Glomerular endothelial cell (primary cell): ENCODE results near the gene TTLL11. TPM values are rescaled to one million over a fixed set of nuclear protein-coding genes. Genes with fewer than 3 reads are reported as not detected.
"Not testable (repeated sequence)": the region's sequence is repeated elsewhere in the genome, so short reads cannot be mapped to it uniquely, and the experiment has no call there.

Source experiments
- DNase-seq: peaks from one replicate; pipeline ENCODE4 v3.0.0-alpha.2; 2011; ENCODE audit warnings: low read depth, low spot score; ENCODE audit errors: extremely low read depth
- total RNA-seq: library from RNA; depleted of rRNA; stranded (reverse); fragments of >200 nt; gene quantifications from 2 replicates; pipeline ENCODE4 v1.2.3, GENCODE V29; 2015

TTLL11 gene
- total RNA-seq, 1 donor from 2014 or later: 8.2 TPM

GRCh38 chr9:122011818-122012498 lies 81.2 kb downstream of the TTLL11 start:
- no peak for DNase-seq

- no peak for DNase-seq
Observed at GRCh38 chr9:122008559-122008958, 84.5 kb downstream of the TTLL11 start.

DNA sequence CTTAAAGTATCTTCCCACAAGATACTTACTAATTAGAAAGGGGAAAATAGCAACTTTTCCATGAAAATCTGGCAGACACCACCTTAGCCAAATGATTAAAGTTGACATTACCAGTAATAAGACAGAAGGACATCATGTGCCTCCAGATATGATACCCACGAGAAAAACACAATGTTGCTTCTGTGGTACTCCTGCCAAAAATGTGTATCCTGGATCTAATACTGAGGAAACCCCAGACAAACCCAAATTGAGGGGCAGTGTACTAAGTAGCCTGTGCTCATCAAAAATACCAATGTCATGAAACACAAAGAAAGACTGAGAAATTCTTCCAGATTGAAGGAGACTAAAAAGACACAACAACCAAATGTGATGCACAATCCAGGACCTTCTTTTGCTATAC lies 85.3 kb downstream of the TTLL11 start:
- no peak for DNase-seq

DNA sequence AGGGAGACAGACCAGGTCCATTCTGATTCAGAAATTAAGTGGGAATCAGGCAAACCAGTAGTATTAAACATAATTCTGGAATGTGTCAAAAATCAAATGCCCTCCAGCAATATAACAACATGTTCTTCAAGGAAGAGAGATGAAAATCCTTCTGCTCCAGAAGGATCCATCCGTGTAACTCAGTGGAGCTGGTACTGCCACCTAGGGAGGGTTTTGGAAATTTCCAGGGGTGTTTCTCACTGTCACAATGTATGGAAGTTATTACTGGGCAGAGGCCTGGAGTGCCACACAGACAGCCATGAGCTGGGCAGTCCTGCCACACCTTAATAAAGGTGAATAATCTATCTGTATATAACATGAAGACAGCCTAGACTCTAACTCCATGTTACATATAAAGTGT lies 87.5 kb downstream of the TTLL11 start:
- DNase-seq: no peak

DNA sequence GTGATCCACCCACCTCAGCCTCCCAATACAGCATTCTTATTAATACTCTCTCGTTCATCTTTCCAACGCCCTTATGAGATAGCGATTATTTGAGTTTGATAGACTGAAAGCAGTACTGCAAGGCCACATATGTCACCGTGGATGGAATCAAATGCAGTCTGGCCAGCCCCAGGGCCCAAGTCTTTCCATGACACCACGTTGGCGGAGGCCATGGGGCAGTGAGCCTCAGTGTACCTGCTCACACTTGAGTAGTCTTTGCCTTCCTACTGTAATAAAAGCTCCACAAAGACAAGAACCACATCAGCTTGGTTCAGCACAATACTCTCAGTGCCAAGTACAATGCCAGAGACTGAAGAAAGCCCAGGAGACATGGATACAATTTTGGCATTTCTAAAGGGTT lies 88.5 kb downstream of the TTLL11 start:
- DNase-seq: no peak

DNA sequence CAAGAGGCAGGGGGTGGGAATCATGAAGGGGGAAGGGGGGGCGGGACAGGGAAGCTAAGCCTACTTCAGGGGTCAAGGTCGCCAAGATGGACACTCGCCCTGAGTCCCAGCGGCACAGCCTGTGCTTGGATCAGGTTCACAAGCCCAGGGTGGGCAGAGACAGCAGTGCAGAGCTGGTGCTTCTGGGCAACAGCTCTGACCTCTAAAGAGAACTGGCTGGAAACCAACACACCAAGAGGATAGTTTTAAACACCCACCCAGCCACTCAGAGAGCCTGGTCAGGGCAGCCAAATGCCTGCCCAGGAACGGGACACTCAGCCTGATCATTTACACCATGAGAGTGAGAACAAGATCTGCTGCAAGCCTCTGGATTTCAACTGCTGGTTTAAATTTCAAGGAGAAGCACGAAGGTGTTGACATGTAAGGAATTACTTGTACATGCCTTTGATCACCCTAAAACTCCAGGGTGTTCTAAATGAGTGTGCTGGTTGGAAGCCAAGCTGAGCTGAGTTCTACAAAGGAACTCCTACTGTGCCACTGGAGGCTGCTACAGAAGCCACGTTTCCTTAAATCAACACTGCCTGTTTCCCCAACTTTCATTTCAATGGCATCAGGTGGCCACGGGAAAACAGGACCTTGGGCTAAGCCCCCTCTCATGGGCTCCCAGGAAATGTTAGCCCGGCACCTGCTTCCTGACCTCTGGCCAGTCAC lies 91.5 kb downstream of the TTLL11 start:
- no peak for DNase-seq

GRCh38 chr9:122000526-122000925 lies 92.6 kb downstream of the TTLL11 start:
- DNase-seq: not testable (repeated sequence)

- DNase-seq: no peak
Observed at GRCh38 chr9:121999556-121999955, 93.6 kb downstream of the TTLL11 start.

DNA sequence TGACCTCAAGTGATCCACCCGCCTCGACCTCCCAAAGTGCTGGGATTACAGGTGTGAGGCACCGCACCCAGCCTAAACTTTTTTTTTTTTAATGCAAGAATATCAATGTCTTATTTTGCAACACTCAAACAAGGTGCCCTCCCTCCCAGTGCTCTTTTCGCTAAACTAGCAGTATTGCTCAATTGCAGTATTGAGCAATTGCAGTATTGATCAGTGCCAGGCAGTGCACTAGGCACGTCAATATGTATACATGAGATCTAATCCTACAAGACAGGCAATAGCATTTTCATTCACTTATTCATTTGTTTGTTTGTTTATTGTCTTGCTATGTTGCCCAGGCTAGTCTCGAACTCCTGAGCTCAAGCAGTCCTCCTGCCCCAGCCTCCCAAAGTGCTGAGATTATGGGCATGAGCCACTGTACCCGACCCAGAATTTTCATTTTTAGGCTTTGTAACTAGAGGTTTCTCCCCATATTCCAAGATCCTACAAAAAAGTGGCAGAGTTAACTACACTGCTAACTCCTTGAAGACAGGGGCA lies 94.5 kb downstream of the TTLL11 start:
- no peak for DNase-seq

DNA sequence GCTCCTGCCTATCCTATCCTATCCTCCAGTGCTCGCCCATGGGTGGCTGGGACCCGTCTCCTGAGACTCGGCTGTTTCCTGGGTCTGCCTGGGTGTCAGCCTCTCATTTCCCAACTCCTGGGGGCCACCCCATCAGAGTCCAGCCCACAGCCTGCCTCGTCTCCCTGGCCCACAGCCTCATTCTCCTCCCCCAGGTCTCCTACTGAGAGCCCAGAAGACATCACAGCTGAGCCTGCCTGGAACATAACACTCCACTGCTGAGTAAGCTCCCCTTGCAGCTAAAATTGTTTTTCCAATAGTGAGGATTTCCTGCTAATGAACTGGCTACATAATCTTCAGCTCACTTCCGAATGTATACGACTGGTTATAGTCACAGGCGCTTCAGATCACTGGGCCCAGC lies 95.3 kb downstream of the TTLL11 start:
- no peak for DNase-seq

GRCh38 chr9:121996783-121997182 lies 96.3 kb downstream of the TTLL11 start:
- DNase-seq: no peak

GRCh38 chr9:121995997-121996396 lies 97.1 kb downstream of the TTLL11 start:
- no peak for DNase-seq

DNA sequence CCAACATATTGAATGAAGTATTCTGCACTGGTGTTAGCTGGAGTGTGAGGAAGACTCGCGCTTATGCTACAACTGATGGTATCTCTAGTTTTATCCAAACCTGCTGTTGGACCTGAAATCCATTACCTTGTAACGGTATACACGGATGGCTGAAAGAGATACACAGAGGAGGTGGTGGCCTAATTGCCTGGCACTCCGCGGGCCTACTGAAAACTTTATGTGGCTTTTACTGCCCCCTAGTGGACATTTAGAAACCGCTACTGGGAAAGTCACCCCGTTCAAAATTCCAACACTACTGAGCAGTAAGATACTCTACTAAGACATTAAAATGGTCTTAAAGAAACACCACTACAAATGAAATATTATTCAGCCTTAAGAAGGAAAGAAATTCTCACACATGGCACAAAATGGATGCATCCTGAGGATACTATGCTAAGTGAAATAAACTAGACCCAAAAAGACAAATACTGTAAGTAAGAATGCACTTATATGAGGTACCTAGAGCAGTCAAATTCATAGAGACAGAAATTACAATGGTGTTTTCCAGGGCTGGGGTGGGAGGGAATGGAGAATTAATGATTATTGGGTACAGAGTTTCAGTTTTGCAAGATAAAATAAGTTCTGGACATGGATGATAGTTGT lies 100.4 kb downstream of the TTLL11 start:
- DNase-seq: peak; percentile 64

DNA sequence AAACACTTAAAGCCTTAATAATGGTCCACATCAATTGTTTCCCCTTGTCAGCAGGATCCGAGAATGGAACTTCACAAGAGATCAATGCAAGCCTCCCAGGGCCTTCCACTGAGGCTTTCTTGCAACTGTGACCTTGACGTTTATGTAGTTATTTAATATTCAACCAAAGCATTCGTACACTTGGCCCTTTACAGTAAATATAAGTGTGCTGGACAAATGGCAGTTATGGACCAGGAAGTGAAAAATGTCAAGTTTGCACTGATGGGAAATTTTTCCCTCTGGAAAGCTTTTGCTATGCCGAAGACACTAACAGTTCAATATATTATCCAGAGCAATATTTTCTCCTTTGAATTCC lies 101.8 kb downstream of the TTLL11 start:
- DNase-seq: no peak

DNA sequence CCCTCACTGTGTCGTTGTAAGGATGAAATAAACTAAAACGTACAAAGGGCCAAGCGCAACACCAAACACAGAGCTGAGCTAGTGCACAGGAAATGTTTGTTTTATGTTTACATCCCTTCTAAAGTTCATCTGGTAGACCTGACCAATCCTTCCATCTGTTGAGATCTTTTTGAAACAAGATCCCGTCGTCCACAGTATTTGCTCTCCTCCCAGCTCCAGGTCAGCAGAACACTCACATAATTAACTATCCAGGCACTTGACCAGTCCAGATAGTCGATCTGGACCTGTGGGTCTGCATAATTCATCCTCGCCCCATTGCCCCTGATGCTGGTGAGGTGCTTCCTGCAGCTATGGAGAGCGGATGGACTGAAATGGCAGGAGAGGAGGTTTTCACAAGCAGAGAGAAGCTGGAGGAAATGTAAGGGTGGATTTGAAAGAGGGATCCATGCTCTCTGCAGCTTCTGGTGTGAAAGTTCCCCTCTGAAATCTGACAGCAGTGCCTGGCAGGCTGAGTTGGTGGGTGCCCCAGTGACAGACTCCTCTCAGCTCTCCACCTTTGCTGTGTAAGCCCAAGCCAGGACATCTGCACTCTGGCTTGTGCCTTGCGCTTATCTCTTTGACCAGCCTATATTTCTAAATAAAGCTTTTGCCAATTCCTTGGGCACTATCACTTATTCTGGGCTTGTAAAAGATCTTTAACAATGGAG lies 102.4 kb downstream of the TTLL11 start:
- no peak for DNase-seq

- no peak for DNase-seq
Observed at GRCh38 chr9:121989010-121989409, 104.1 kb downstream of the TTLL11 start.

DNA sequence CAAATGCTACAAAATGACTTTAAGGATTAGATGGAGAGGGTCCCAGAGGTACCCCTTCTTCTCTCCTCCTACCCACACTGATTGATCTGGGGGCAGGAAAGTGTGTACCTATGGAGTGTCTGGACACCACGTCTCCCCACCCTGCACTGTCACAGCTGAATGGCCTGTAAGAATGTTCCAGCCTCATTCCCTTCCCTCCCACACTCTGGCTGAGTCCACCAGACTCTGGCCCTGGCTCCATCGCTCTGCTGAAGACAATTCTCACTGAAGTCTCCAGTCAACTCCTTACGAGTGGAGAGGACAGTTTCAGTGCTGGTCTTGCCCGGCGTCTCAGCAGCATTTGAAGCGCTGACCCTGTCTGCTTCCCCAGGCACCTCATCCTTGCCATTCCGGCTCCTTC lies 105.8 kb downstream of the TTLL11 start:
- no peak for DNase-seq

DNA sequence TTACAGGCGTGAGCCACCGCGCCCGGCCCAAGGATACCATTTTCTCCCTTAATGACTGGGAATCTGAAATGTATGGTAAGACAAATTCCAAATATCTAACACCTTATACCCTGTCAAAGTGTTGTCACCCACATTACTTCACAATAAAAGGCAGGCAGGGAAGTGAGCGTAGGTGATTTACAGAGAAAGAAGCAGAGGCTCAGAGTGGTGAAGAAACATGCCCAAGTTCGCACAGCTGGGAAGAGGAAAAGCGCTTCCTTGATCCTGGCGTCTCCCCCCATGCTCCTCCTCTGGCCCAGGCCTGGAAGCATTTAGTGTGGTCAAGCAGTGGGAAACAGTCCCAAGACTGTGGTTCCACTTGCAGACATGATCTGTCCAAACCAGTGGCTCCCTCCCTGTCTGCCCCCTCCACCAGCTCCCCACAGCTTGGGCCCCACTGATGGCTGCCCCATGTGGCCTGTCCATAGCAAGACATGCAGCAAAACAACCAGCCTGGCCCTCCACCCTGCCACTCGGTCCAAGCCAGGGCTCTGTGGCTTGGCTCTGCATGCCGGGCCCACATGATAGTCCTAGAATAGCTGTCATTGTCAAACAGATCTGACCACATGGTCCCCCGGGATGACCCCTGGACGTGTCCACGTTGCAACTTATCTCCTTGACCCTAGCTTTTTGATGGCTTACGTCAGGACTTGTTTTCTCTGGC lies 107.2 kb downstream of the TTLL11 start:
- DNase-seq: no peak

GRCh38 chr9:121984726-121985402 lies 108.2 kb downstream of the TTLL11 start:
- no peak for DNase-seq

- DNase-seq: no peak
Observed at GRCh38 chr9:121983736-121984135, 109.4 kb downstream of the TTLL11 start.
